Breast epithelium (tissue), 4 donors: ENCODE data around the gene ZNF785. TPM values are rescaled to one million over a fixed set of nuclear protein-coding genes. Genes with fewer than 3 reads are reported as not detected.

Experiments used
- DNase-seq, 2 donors: peaks; one replicate each; pipeline ENCODE4 v3.0.0-alpha.2; 2019; ENCODE audit warnings: low spot score in 2 of 2
- H3K27ac ChIP-seq, 2 donors: fragments of 200-600 bp; sonication (generic) in 1 of 2; one replicate each; pipeline ENCODE4 v1.5.1; 2016 to 2019; ENCODE audit warnings: mild to moderate bottlenecking in 1 of 2
- H3K27me3 ChIP-seq, 2 donors: fragments of 200-600 bp; sonication (generic) in 1 of 2; one replicate each; pipeline versions ENCODE4 v1.5.1 to v1.6.0; 2017 to 2019; ENCODE audit warnings: control low read depth in 1 of 2, mild to moderate bottlenecking in 1 of 2
- H3K36me3 ChIP-seq: fragments of 200-600 bp; one replicate; pipeline ENCODE4 v1.5.1; 2019
- H3K4me1 ChIP-seq, 2 donors: fragments of 200-600 bp; sonication (generic); one replicate each; pipeline ENCODE4 v1.5.1; 2016 to 2019; ENCODE audit warnings: control low read depth in 1 of 2
- H3K4me3 ChIP-seq, 3 donors: fragments of 200-600 bp; sonication (generic); 1 replicate in 2 of 3; 2 replicates in 1 of 3; pipeline ENCODE4 v1.5.1; 2016 to 2019; ENCODE audit warnings: mild to moderate bottlenecking in 3 of 3, moderate library complexity in 2 of 3
- H3K9me3 ChIP-seq, 2 donors: fragments of 200-600 bp; sonication (generic) in 1 of 2; one replicate each; pipeline ENCODE4 v1.5.1; 2016 to 2019; ENCODE audit warnings: control low read depth in 1 of 2
- CTCF ChIP-seq, 3 donors: fragments of 450-650 bp; IDR thresholded peaks; one replicate each; pipeline ENCODE4 v1.5.1; 2016 to 2017; ENCODE audit warnings: antibody characterized with exemption in 3 of 3, mild to moderate bottlenecking in 3 of 3, moderate library complexity in 3 of 3
- POLR2A ChIP-seq: fragments of 450-650 bp; IDR thresholded peaks from one replicate; pipeline ENCODE4 v1.6.1; 2016; ENCODE audit warnings: antibody characterized with exemption, mild to moderate bottlenecking, moderate library complexity
- POLR2AphosphoS5 ChIP-seq, 3 donors: sonication (generic); formaldehyde crosslinking; IDR thresholded peaks; one replicate each; pipeline ENCODE4 v1.6.1; 2017; ENCODE audit warnings: antibody characterized with exemption in 3 of 3
- intact Hi-C: fragments of 100-400 bp; cut with DNase I; formaldehyde crosslinking; loops from one replicate; pipeline ENCODE4 v1.15.1; 2023; ENCODE audit warnings: low total_unique reads
- total RNA-seq, 3 donors: library from RNA; depleted of rRNA; stranded (reverse); fragments of >200 nt; gene quantifications; one replicate each; pipeline ENCODE4 v1.1.0, GENCODE V29; 2016

Gene ZNF785
- total RNA-seq, 3 donors from 2014 or later: 6.7 to 14.4 (median 12.0) TPM

- no peak for DNase-seq
- intact Hi-C loops: no loop called here
- no peak overlapping the region for H3K4me3 ChIP-seq
Measured at GRCh38 chr16:30606004-30606403, 20.5 kb upstream of the ZNF785 start.

GRCh38 chr16:30605158-30605557, 19.7 kb upstream of the ZNF785 start:
- Histone ChIP-seq H3K27me3 (no peaks in the 10 kb centered on the region), H3K9me3 (no peaks in the 10 kb centered on the region), H3K4me1 (no peaks in the 10 kb centered on the region), H3K4me3 (no peak overlapping the region), H3K36me3 (peaks cover 12% of the 10 kb centered on the region), H3K27ac (no peak overlapping the region)
- DNase-seq: no peak
- TF ChIP-seq POLR2A (no peak), CTCF (IDR thresholded peaks at IDR 0.05) (no peak), POLR2AphosphoS5 (IDR thresholded peaks at IDR 0.05) (no peak)
- intact Hi-C loops: no loop called here

More at GRCh38 chr16:30606004-30606403, 20.5 kb upstream of the ZNF785 start:
- H3K4me1 ChIP-seq: no peaks in the 10 kb centered on the region
- no peak overlapping the region for H3K27ac ChIP-seq
- H3K27me3 ChIP-seq: no peaks in the 10 kb centered on the region
- peaks cover 12% of the 10 kb centered on the region for H3K36me3 ChIP-seq
- H3K9me3 ChIP-seq: no peaks in the 10 kb centered on the region
- no peak for TF ChIP-seq CTCF (IDR thresholded peaks at IDR 0.05)
- no peak for TF ChIP-seq POLR2A
- no peak for TF ChIP-seq POLR2AphosphoS5 (IDR thresholded peaks at IDR 0.05)

- Histone ChIP-seq H3K27ac (no peak overlapping the region), H3K9me3 (no peaks in the 10 kb centered on the region), H3K4me1 (no peaks in the 10 kb centered on the region), H3K36me3 (peaks cover 12% of the 10 kb centered on the region), H3K4me3 (no peak overlapping the region), H3K27me3 (no peaks in the 10 kb centered on the region)
- no peak for DNase-seq
- no peak for TF ChIP-seq CTCF (IDR thresholded peaks at IDR 0.05)
- no peak for TF ChIP-seq POLR2AphosphoS5 (IDR thresholded peaks at IDR 0.05)
- no peak for TF ChIP-seq POLR2A
- intact Hi-C loops: no loop called here
Measured at GRCh38 chr16:30604316-30604947, 18.9 kb upstream of the ZNF785 start.

GRCh38 chr16:30603945-30604315, 18.4 kb upstream of the ZNF785 start:
- Histone ChIP-seq H3K27ac (no peak overlapping the region), H3K9me3 (no peaks in the 10 kb centered on the region), H3K4me1 (no peaks in the 10 kb centered on the region), H3K36me3 (peaks cover 12% of the 10 kb centered on the region), H3K27me3 (no peaks in the 10 kb centered on the region), H3K4me3 (no peak overlapping the region)
- TF ChIP-seq POLR2AphosphoS5 (IDR thresholded peaks at IDR 0.05) (no peak), CTCF (IDR thresholded peaks at IDR 0.05) (no peak), POLR2A (no peak)
- intact Hi-C loops: no loop called here
- DNase-seq: no peak

- H3K36me3 ChIP-seq: peaks cover 12% of the 10 kb centered on the region
- H3K27me3 ChIP-seq: no peaks in the 10 kb centered on the region
- H3K4me1 ChIP-seq: no peaks in the 10 kb centered on the region
- peak in 1 of 3 donors; percentile 19 for TF ChIP-seq POLR2AphosphoS5 (IDR thresholded peaks at IDR 0.05)
- no peak for TF ChIP-seq CTCF (IDR thresholded peaks at IDR 0.05)
- no peak for TF ChIP-seq POLR2A
- no peak overlapping the region for H3K4me3 ChIP-seq
- H3K9me3 ChIP-seq: no peaks in the 10 kb centered on the region
- no peak for DNase-seq
- H3K27ac ChIP-seq: peak overlapping the region in 1 of 2 donors; percentile 52
- intact Hi-C loops: no loop called here
Measured at GRCh38 chr16:30602616-30603277, 17.2 kb upstream of the ZNF785 start.
